T-helper 2 cell treated with Interferon-gamma antibody and Interleukin-4, amounts not matched to agents 5 μg/mL and 100 μg/mL, for 36 hours (primary cell): Measurements from ENCODE around the gene NOA1.
"Not testable (repeated sequence)": the region's sequence is repeated elsewhere in the genome, so short reads cannot be mapped to it uniquely, and the experiment has no call there.

Experiments used
- DNase-seq: peaks from one replicate; pipeline ENCODE4 v3.0.0; 2021; ENCODE audit warnings: low spot score
- H3K27ac Mint-ChIP-seq: one replicate; pipeline ENCODE4 v1.8.0; 2021; ENCODE audit warnings: mild to moderate bottlenecking, mixed read lengths
- H3K27me3 Mint-ChIP-seq: one replicate; pipeline ENCODE4 v1.8.0; 2021; ENCODE audit warnings: low read depth, mixed read lengths
- H3K36me3 Mint-ChIP-seq: one replicate; pipeline ENCODE4 v1.8.0; 2021; ENCODE audit warnings: low read depth, mixed read lengths
- H3K4me1 Mint-ChIP-seq: one replicate; pipeline ENCODE4 v1.8.0; 2021; ENCODE audit warnings: low read depth, mixed read lengths
- H3K4me3 Mint-ChIP-seq: one replicate; pipeline ENCODE4 v1.8.0; 2022; ENCODE audit warnings: mild to moderate bottlenecking, moderate library complexity, mixed read lengths
- H3K9me3 Mint-ChIP-seq: one replicate; pipeline ENCODE4 v1.8.0; 2021; ENCODE audit warnings: mixed read lengths

Gene NOA1

DNA sequence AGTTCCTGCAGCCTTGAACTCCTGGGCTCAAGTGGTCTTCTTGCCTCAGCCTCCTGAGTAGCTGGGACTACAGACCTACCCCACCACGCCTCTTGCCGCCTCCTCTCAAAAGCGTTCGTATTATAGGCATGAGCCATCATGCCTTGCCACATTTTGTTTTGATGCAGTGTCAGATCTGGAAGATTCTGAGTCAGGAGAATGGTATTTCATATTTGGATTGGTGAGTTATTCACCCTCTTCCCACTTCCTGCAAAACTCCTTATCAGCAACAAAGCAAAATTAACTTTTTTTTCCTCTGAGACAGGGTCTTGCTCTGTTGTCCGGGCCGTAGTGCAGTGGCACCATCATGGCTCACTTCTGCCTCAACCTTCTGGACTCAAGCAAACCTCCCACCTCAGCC is 40.1 kb downstream of the NOA1 start:
- Mint-ChIP-seq H3K4me1 (peaks cover 6% of the 10 kb centered on the region), H3K36me3 (peaks cover 19% of the 10 kb centered on the region), H3K27ac (no peak overlapping the region), H3K9me3 (no peaks in the 10 kb centered on the region), H3K4me3 (no peak overlapping the region), H3K27me3 (no peaks in the 10 kb centered on the region)
- DNase-seq, result no peak

DNA sequence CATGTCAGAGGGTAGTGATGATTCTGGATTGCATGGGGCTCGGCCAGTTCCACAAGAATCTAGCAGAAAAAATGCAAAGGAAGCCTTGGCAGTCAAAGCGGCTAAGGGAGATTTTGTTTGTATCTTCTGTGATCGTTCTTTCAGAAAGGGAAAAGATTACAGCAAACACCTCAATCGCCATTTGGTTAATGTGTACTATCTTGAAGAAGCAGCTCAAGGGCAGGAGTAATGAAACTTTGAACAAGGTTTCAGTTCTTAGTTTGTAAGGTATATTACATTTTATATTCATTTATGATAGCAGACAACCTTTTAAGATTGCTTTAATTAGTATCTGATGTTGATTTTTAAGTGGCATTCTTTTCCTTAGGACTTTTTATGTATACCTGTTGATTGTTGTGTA is 45.5 kb downstream of the NOA1 start:
- no peak for DNase-seq
- Mint-ChIP-seq H3K36me3 (peaks cover 41% of the 10 kb centered on the region), H3K4me1 (peaks cover 11% of the 10 kb centered on the region), H3K27ac (no peak overlapping the region), H3K9me3 (no peaks in the 10 kb centered on the region), H3K27me3 (no peaks in the 10 kb centered on the region), H3K4me3 (no peak overlapping the region)

- no peak for DNase-seq
- H3K27me3 Mint-ChIP-seq, result no peaks in the 10 kb centered on the region
- no peak overlapping the region for H3K27ac Mint-ChIP-seq
- H3K4me1 Mint-ChIP-seq, result peaks cover 11% of the 10 kb centered on the region
- H3K4me3 Mint-ChIP-seq, result no peak overlapping the region
- H3K9me3 Mint-ChIP-seq, result no peaks in the 10 kb centered on the region
- peaks cover 42% of the 10 kb centered on the region for H3K36me3 Mint-ChIP-seq
Observed at GRCh38 chr4:56930638-56931037, 46.8 kb downstream of the NOA1 start.

DNA sequence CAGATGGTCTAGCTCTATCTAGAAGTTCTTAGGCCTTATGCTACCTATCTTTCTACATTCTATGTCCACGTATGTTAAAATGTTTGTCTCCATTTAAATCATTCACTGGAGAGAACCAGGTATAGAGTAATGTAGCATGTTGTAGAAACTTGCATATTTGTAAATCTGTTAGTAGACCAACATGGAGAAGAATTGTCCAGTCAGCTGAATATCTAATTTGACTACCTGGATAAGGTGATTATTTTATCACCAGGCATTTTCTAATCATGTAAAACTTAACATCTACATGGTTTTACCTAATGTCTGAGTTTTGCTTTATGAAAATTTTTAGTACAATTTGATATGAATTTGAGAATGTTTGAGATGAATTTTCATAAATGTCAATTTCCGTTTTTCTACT is 50.2 kb downstream of the NOA1 start:
- Mint-ChIP-seq H3K36me3 (peaks cover 57% of the 10 kb centered on the region), H3K9me3 (no peaks in the 10 kb centered on the region), H3K4me3 (no peak overlapping the region), H3K27ac (no peak overlapping the region), H3K4me1 (peaks cover 4% of the 10 kb centered on the region), H3K27me3 (no peaks in the 10 kb centered on the region)
- no peak for DNase-seq

GRCh38 chr4:56914977-56915376 is 62.4 kb downstream of the NOA1 start:
- H3K27me3 Mint-ChIP-seq, H3K27ac Mint-ChIP-seq, H3K9me3 Mint-ChIP-seq, DNase-seq, H3K4me3 Mint-ChIP-seq: not testable (repeated sequence)
- peaks cover 28% of the 10 kb centered on the region for H3K4me1 Mint-ChIP-seq
- peaks cover 34% of the 10 kb centered on the region for H3K36me3 Mint-ChIP-seq

- Mint-ChIP-seq H3K27me3 (no peaks in the 10 kb centered on the region), H3K9me3 (no peaks in the 10 kb centered on the region), H3K4me3 (no peak overlapping the region), H3K36me3 (peaks cover 29% of the 10 kb centered on the region), H3K27ac (no peak overlapping the region), H3K4me1 (peaks cover 29% of the 10 kb centered on the region)
- no peak for DNase-seq
Observed at GRCh38 chr4:56914336-56914735, 63.1 kb downstream of the NOA1 start.
